ENCODE data around the gene PGS1. TPM values are rescaled to one million over a fixed set of nuclear protein-coding genes. Genes with fewer than 3 reads are reported as not detected.

PGS1 gene
- total RNA-seq, 1 donor from 2014 or later: 85.5 TPM

DNA sequence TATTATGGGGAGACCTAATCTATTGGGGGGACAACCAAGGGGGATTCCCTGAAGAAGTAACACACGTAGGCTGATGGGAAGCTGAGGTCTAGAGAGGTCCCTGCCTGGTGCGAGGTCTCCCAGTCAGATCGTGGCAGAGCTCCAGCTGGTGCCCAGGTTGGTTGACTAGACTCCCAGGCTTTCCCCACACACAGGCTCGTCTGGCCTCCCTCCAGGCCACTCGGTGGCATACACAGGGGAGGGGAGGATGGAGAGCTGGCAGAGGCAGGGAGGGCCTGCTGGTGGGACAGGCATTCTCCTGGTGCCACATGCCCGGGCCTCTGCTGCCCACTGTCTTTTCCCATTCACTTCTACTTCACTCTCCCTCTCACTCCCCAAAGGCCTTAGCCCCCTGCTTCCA, 10.1 kb upstream of the PGS1 start:
- no peak overlapping the region for H3K27ac Mint-ChIP-seq (ENCODE audit: unreplicated experiment)

GRCh38 chr17:78368854-78369495, 9.5 kb upstream of the PGS1 start:
- no peak overlapping the region for H3K4me3 Mint-ChIP-seq (ENCODE audit: unreplicated experiment)
- no peak for TF ChIP-seq CTCF (IDR thresholded peaks at IDR 0.05; ENCODE audit: unreplicated experiment)
- H3K27ac Mint-ChIP-seq (ENCODE audit: unreplicated experiment): no peak overlapping the region
- no peak for DNase-seq (ENCODE audit: low spot score)
- H3K36me3 Mint-ChIP-seq (ENCODE audit: low read depth, unreplicated experiment): no peaks in the 10 kb centered on the region
- H3K27me3 Mint-ChIP-seq (ENCODE audit: unreplicated experiment): peaks cover 3% of the 10 kb centered on the region
- peaks cover 42% of the 10 kb centered on the region for H3K4me1 Mint-ChIP-seq (ENCODE audit: unreplicated experiment)
- no peaks in the 10 kb centered on the region for H3K9me3 Mint-ChIP-seq (ENCODE audit: unreplicated experiment)

More for the DNA sequence above, 10.1 kb upstream of the PGS1 start:
- H3K4me1 Mint-ChIP-seq (ENCODE audit: unreplicated experiment): peaks cover 37% of the 10 kb centered on the region
- no peak overlapping the region for H3K4me3 Mint-ChIP-seq (ENCODE audit: unreplicated experiment)
- DNase-seq (ENCODE audit: low spot score): no peak
- H3K27me3 Mint-ChIP-seq (ENCODE audit: unreplicated experiment): peaks cover 3% of the 10 kb centered on the region
- no peak for TF ChIP-seq CTCF (IDR thresholded peaks at IDR 0.05; ENCODE audit: unreplicated experiment)
- no peaks in the 10 kb centered on the region for H3K36me3 Mint-ChIP-seq (ENCODE audit: low read depth, unreplicated experiment)
- H3K9me3 Mint-ChIP-seq (ENCODE audit: unreplicated experiment): no peaks in the 10 kb centered on the region

- Mint-ChIP-seq H3K4me3 (ENCODE audit: unreplicated experiment) (no peak overlapping the region), H3K27ac (ENCODE audit: unreplicated experiment) (no peak overlapping the region), H3K4me1 (ENCODE audit: unreplicated experiment) (peaks cover 44% of the 10 kb centered on the region), H3K36me3 (ENCODE audit: low read depth, unreplicated experiment) (no peaks in the 10 kb centered on the region), H3K27me3 (ENCODE audit: unreplicated experiment) (peaks cover 3% of the 10 kb centered on the region), H3K9me3 (ENCODE audit: unreplicated experiment) (no peaks in the 10 kb centered on the region)
- no peak for DNase-seq (ENCODE audit: low spot score)
- no peak for TF ChIP-seq CTCF (IDR thresholded peaks at IDR 0.05; ENCODE audit: unreplicated experiment)
These were observed 8.6 kb upstream of the PGS1 start for GRCh38 chr17:78369791-78370381.

- TF ChIP-seq CTCF (IDR thresholded peaks at IDR 0.05; ENCODE audit: unreplicated experiment): no peak
- peaks cover 3% of the 10 kb centered on the region for H3K27me3 Mint-ChIP-seq (ENCODE audit: unreplicated experiment)
- H3K9me3 Mint-ChIP-seq (ENCODE audit: unreplicated experiment): no peaks in the 10 kb centered on the region
- peaks cover 50% of the 10 kb centered on the region for H3K4me1 Mint-ChIP-seq (ENCODE audit: unreplicated experiment)
- no peak overlapping the region for H3K4me3 Mint-ChIP-seq (ENCODE audit: unreplicated experiment)
- DNase-seq (ENCODE audit: low spot score): no peak
- no peaks in the 10 kb centered on the region for H3K36me3 Mint-ChIP-seq (ENCODE audit: low read depth, unreplicated experiment)
- H3K27ac Mint-ChIP-seq (ENCODE audit: unreplicated experiment): no peak overlapping the region
These were observed 7.4 kb upstream of the PGS1 start for GRCh38 chr17:78371056-78371455.

GRCh38 chr17:78372841-78373240, 5.6 kb upstream of the PGS1 start:
- peak overlapping the region; percentile 98 for H3K27ac Mint-ChIP-seq (ENCODE audit: unreplicated experiment)
- DNase-seq (ENCODE audit: low spot score): no peak
- no peaks in the 10 kb centered on the region for H3K36me3 Mint-ChIP-seq (ENCODE audit: low read depth, unreplicated experiment)
- no peak for TF ChIP-seq CTCF (IDR thresholded peaks at IDR 0.05; ENCODE audit: unreplicated experiment)
- H3K4me1 Mint-ChIP-seq (ENCODE audit: unreplicated experiment): peaks cover 49% of the 10 kb centered on the region
- H3K4me3 Mint-ChIP-seq (ENCODE audit: unreplicated experiment): peak overlapping the region; percentile 21
- H3K9me3 Mint-ChIP-seq (ENCODE audit: unreplicated experiment): no peaks in the 10 kb centered on the region
- peaks cover 3% of the 10 kb centered on the region for H3K27me3 Mint-ChIP-seq (ENCODE audit: unreplicated experiment)

Measured in endothelial cell (in vitro differentiated cells).